Astrocyte of the spinal cord (primary cell): Measurements from ENCODE around the gene GSG1.

Experiments
- DNase-seq: peaks from one replicate; pipeline ENCODE4 v3.0.0; 2011; ENCODE audit warnings: low read depth, low spot score
- H3K4me3 ChIP-seq: 2 replicates; pipeline ENCODE4 v1.5.1; 2011; ENCODE audit warnings: low read depth, mild to moderate bottlenecking, low read length, moderate library complexity
- CTCF ChIP-seq: IDR thresholded peaks from 2 replicates; pipeline ENCODE4 v1.5.1; 2012; ENCODE audit warnings: low read depth, mild to moderate bottlenecking, low read length, inconsistent platforms
- in situ Hi-C: cut with HindIII; loops from 2 replicates; pipeline ENCODE4 v1.10.0; 2017; ENCODE audit warnings: low sequenced_read_pairs

GSG1 gene

DNA sequence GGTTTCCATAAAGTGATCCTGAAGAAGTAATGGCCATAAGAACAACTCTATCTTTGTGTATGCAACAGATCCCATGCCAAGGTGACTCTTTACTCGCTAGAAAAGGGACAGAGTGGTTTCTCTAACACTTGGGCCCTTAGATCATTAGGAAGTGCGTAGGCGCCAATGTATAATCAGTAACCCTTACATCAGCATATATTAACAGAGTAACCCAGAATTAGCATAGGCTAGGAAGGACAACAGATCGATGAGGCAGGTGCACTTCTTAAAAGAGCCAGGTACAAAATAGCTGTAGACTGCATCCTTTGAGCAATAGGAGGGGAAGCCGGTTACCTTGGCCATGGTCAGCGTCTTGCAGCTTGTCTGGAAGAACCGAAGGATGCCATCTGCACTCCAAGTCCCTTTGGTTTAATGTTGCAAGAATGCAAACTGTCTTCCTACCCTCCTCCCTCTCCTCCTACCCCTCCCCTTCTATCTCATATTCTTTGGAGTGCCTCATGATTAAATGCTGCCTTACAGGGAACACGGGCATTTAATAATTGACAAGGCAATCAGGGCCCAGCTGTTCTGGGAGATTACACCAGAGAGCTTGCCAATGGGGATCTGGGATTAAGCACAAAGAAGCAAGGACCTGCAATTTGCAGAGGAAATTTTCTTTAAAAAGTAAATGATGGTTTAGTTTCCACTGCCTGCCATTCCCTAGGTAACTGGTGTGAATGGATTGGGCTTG, 8.0 kb downstream of the GSG1 start:
- DNase-seq: no peak
- H3K4me3 ChIP-seq: no peak overlapping the region
- in situ Hi-C loops: no loop called here
- no peak for TF ChIP-seq CTCF

GRCh38 chr12:13094367-13094766, 9.1 kb downstream of the GSG1 start:
- in situ Hi-C loops: no loop called here
- no peak overlapping the region for H3K4me3 ChIP-seq
- peak; percentile 34 for DNase-seq
- no peak for TF ChIP-seq CTCF

GRCh38 chr12:13093848-13094220, 9.6 kb downstream of the GSG1 start:
- no peak overlapping the region for H3K4me3 ChIP-seq
- no peak for TF ChIP-seq CTCF
- DNase-seq: no peak
- in situ Hi-C loops: no loop called here

GRCh38 chr12:13093191-13093847, 10.1 kb downstream of the GSG1 start:
- in situ Hi-C loops: no loop called here
- no peak for TF ChIP-seq CTCF
- H3K4me3 ChIP-seq: no peak overlapping the region
- DNase-seq: peak; percentile 32

- no peak for TF ChIP-seq CTCF
- no peak for DNase-seq
- in situ Hi-C loops: no loop called here
- no peak overlapping the region for H3K4me3 ChIP-seq
Observed at GRCh38 chr12:13091832-13092231, 11.6 kb downstream of the GSG1 start.

GRCh38 chr12:13090054-13090453, 13.4 kb downstream of the GSG1 start:
- in situ Hi-C loops: no loop called here

More at GRCh38 chr12:13090054-13090453, 13.4 kb downstream of the GSG1 start:
- no peak for DNase-seq
- H3K4me3 ChIP-seq: no peak overlapping the region
- TF ChIP-seq CTCF: no peak
